Measurements from ENCODE around the gene SLC27A2.

The SLC27A2 gene

GRCh38 chr15:50232791-50233190 lies 50.8 kb downstream of the SLC27A2 start:
- H2BK5ac ChIP-seq (ENCODE audit: low read length) = no peak overlapping the region
- no peak overlapping the region for H3K27ac ChIP-seq (replicated peaks; ENCODE audit: low read length)
- H3K18ac ChIP-seq (ENCODE audit: low read length) = no peak overlapping the region
- no peak for DNase-seq (ENCODE audit: low spot score)
- no peak overlapping the region for H4K91ac ChIP-seq (ENCODE audit: low read depth, low read length, poor library complexity)
- no peaks in the 10 kb centered on the region for H3K79me1 ChIP-seq (ENCODE audit: low read depth, low read length)
- no peak overlapping the region for H3K14ac ChIP-seq (ENCODE audit: low read length)
- H3K4ac ChIP-seq (ENCODE audit: low read length) = no peak overlapping the region
- no peaks in the 10 kb centered on the region for H3K36me3 ChIP-seq (replicated peaks in 1 of 2; ENCODE audit: control insufficient read depth in 2 of 2, insufficient read depth in 2 of 2, low read length in 2 of 2)
- H3K9ac ChIP-seq (ENCODE audit: low read depth, low read length, poor library complexity) = no peak overlapping the region
- H2AFZ ChIP-seq (ENCODE audit: low read length) = no peak overlapping the region
- H2AK5ac ChIP-seq (ENCODE audit: low read depth, low read length) = no peak overlapping the region
- no peak overlapping the region for H2BK12ac ChIP-seq (ENCODE audit: low read length)
- H3K4me1 ChIP-seq (ENCODE audit: control insufficient read depth in 2 of 2, insufficient read depth in 1 of 2, low read depth in 1 of 2, low read length in 2 of 2) = no peaks in the 10 kb centered on the region
- no peak overlapping the region for H2BK15ac ChIP-seq (ENCODE audit: low read length)
- no peak overlapping the region for H3K23ac ChIP-seq (ENCODE audit: low read depth, low read length, poor library complexity)
- H3K4me2 ChIP-seq (ENCODE audit: insufficient read depth, low read length, poor library complexity, severe bottlenecking) = no peak overlapping the region
- no CpG with 5 or more reads among the region's 2 CpGs for WGBS, 2 donors (ENCODE audit: extremely low coverage in 2 of 2, insufficient read length in 2 of 2, insufficient replicate concordance in 1 of 2)
- H2BK120ac ChIP-seq (ENCODE audit: low read depth, low read length) = no peak overlapping the region
- no peaks in the 10 kb centered on the region for H3K27me3 ChIP-seq (ENCODE audit: control insufficient read depth in 3 of 3, insufficient read depth in 3 of 3, low read depth in 1 of 3, low read length in 3 of 3)
- H3K9me3 ChIP-seq (replicated peaks in 1 of 2; ENCODE audit: control insufficient read depth in 2 of 2, insufficient read depth in 1 of 2, low read depth in 1 of 2, low read length in 2 of 2) = no peaks in the 10 kb centered on the region
- no peak overlapping the region for H4K8ac ChIP-seq (ENCODE audit: low read depth, low read length)
- no peak overlapping the region for H3K4me3 ChIP-seq (ENCODE audit: low read length in 2 of 2)

- no peak overlapping the region for H3K4ac ChIP-seq (ENCODE audit: low read length)
- no peak overlapping the region for H4K91ac ChIP-seq (ENCODE audit: low read depth, low read length, poor library complexity)
- H3K27ac ChIP-seq (replicated peaks; ENCODE audit: low read length) = no peak overlapping the region
- no peak overlapping the region for H2BK15ac ChIP-seq (ENCODE audit: low read length)
- H2BK5ac ChIP-seq (ENCODE audit: low read length) = no peak overlapping the region
- DNase-seq (ENCODE audit: low spot score) = no peak
- H4K8ac ChIP-seq (ENCODE audit: low read depth, low read length) = no peak overlapping the region
- no peaks in the 10 kb centered on the region for H3K79me1 ChIP-seq (ENCODE audit: low read depth, low read length)
- H3K9ac ChIP-seq (ENCODE audit: low read depth, low read length, poor library complexity) = no peak overlapping the region
- no peak overlapping the region for H3K14ac ChIP-seq (ENCODE audit: low read length)
- H3K18ac ChIP-seq (ENCODE audit: low read length) = no peak overlapping the region
- H2AK5ac ChIP-seq (ENCODE audit: low read depth, low read length) = no peak overlapping the region
- no peaks in the 10 kb centered on the region for H3K4me1 ChIP-seq (ENCODE audit: control insufficient read depth in 2 of 2, insufficient read depth in 1 of 2, low read depth in 1 of 2, low read length in 2 of 2)
- H3K4me2 ChIP-seq (ENCODE audit: insufficient read depth, low read length, poor library complexity, severe bottlenecking) = no peak overlapping the region
- H3K4me3 ChIP-seq (ENCODE audit: low read length in 2 of 2) = no peak overlapping the region
- no peak overlapping the region for H2BK120ac ChIP-seq (ENCODE audit: low read depth, low read length)
- H2AFZ ChIP-seq (ENCODE audit: low read length) = no peak overlapping the region
- H2BK12ac ChIP-seq (ENCODE audit: low read length) = no peak overlapping the region
- no peaks in the 10 kb centered on the region for H3K9me3 ChIP-seq (replicated peaks in 1 of 2; ENCODE audit: control insufficient read depth in 2 of 2, insufficient read depth in 1 of 2, low read depth in 1 of 2, low read length in 2 of 2)
- H3K23ac ChIP-seq (ENCODE audit: low read depth, low read length, poor library complexity) = no peak overlapping the region
- no peaks in the 10 kb centered on the region for H3K27me3 ChIP-seq (ENCODE audit: control insufficient read depth in 3 of 3, insufficient read depth in 3 of 3, low read depth in 1 of 3, low read length in 3 of 3)
- no peaks in the 10 kb centered on the region for H3K36me3 ChIP-seq (replicated peaks in 1 of 2; ENCODE audit: control insufficient read depth in 2 of 2, insufficient read depth in 2 of 2, low read length in 2 of 2)
Observed at GRCh38 chr15:50233192-50233736, 51.3 kb downstream of the SLC27A2 start.

GRCh38 chr15:50234764-50235163 lies 52.8 kb downstream of the SLC27A2 start:
- H3K27me3 ChIP-seq (ENCODE audit: control insufficient read depth in 3 of 3, insufficient read depth in 3 of 3, low read depth in 1 of 3, low read length in 3 of 3) = no peaks in the 10 kb centered on the region
- H2BK15ac ChIP-seq (ENCODE audit: low read length) = no peak overlapping the region
- no peak overlapping the region for H3K18ac ChIP-seq (ENCODE audit: low read length)
- no peak overlapping the region for H3K9ac ChIP-seq (ENCODE audit: low read depth, low read length, poor library complexity)
- H3K23ac ChIP-seq (ENCODE audit: low read depth, low read length, poor library complexity) = no peak overlapping the region
- no peak overlapping the region for H2BK120ac ChIP-seq (ENCODE audit: low read depth, low read length)
- H2AFZ ChIP-seq (ENCODE audit: low read length) = no peak overlapping the region
- no peak overlapping the region for H3K4me2 ChIP-seq (ENCODE audit: insufficient read depth, low read length, poor library complexity, severe bottlenecking)
- DNase-seq (ENCODE audit: low spot score) = no peak
- H3K4ac ChIP-seq (ENCODE audit: low read length) = no peak overlapping the region
- H3K36me3 ChIP-seq (replicated peaks in 1 of 2; ENCODE audit: control insufficient read depth in 2 of 2, insufficient read depth in 2 of 2, low read length in 2 of 2) = no peaks in the 10 kb centered on the region
- no peak overlapping the region for H2BK5ac ChIP-seq (ENCODE audit: low read length)
- H3K14ac ChIP-seq (ENCODE audit: low read length) = no peak overlapping the region
- no CpG with 5 or more reads among the region's 2 CpGs for WGBS, 2 donors (ENCODE audit: extremely low coverage in 2 of 2, insufficient read length in 2 of 2, insufficient replicate concordance in 1 of 2)
- no peaks in the 10 kb centered on the region for H3K4me1 ChIP-seq (ENCODE audit: control insufficient read depth in 2 of 2, insufficient read depth in 1 of 2, low read depth in 1 of 2, low read length in 2 of 2)
- H2BK12ac ChIP-seq (ENCODE audit: low read length) = no peak overlapping the region
- no peak overlapping the region for H3K27ac ChIP-seq (replicated peaks; ENCODE audit: low read length)
- no peaks in the 10 kb centered on the region for H3K9me3 ChIP-seq (replicated peaks in 1 of 2; ENCODE audit: control insufficient read depth in 2 of 2, insufficient read depth in 1 of 2, low read depth in 1 of 2, low read length in 2 of 2)
- no peak overlapping the region for H3K4me3 ChIP-seq (ENCODE audit: low read length in 2 of 2)
- no peak overlapping the region for H4K8ac ChIP-seq (ENCODE audit: low read depth, low read length)
- no peak overlapping the region for H2AK5ac ChIP-seq (ENCODE audit: low read depth, low read length)
- no peak overlapping the region for H4K91ac ChIP-seq (ENCODE audit: low read depth, low read length, poor library complexity)
- no peaks in the 10 kb centered on the region for H3K79me1 ChIP-seq (ENCODE audit: low read depth, low read length)

- Histone ChIP-seq H3K9me3 (replicated peaks in 1 of 2; ENCODE audit: control insufficient read depth in 2 of 2, insufficient read depth in 1 of 2, low read depth in 1 of 2, low read length in 2 of 2) (no peaks in the 10 kb centered on the region), H2BK15ac (ENCODE audit: low read length) (no peak overlapping the region), H2AK5ac (ENCODE audit: low read depth, low read length) (no peak overlapping the region), H3K4me1 (ENCODE audit: control insufficient read depth in 2 of 2, insufficient read depth in 1 of 2, low read depth in 1 of 2, low read length in 2 of 2) (no peaks in the 10 kb centered on the region), H3K79me1 (ENCODE audit: low read depth, low read length) (no peaks in the 10 kb centered on the region), H3K27me3 (ENCODE audit: control insufficient read depth in 3 of 3, insufficient read depth in 3 of 3, low read depth in 1 of 3, low read length in 3 of 3) (no peaks in the 10 kb centered on the region), H3K18ac (ENCODE audit: low read length) (no peak overlapping the region), H3K36me3 (replicated peaks in 1 of 2; ENCODE audit: control insufficient read depth in 2 of 2, insufficient read depth in 2 of 2, low read length in 2 of 2) (no peaks in the 10 kb centered on the region), H2AFZ (ENCODE audit: low read length) (no peak overlapping the region), H2BK5ac (ENCODE audit: low read length) (no peak overlapping the region), H4K8ac (ENCODE audit: low read depth, low read length) (no peak overlapping the region), H3K9ac (ENCODE audit: low read depth, low read length, poor library complexity) (no peak overlapping the region), H2BK120ac (ENCODE audit: low read depth, low read length) (no peak overlapping the region), H3K4me3 (ENCODE audit: low read length in 2 of 2) (no peak overlapping the region), H4K91ac (ENCODE audit: low read depth, low read length, poor library complexity) (no peak overlapping the region), H3K4ac (ENCODE audit: low read length) (no peak overlapping the region), H3K14ac (ENCODE audit: low read length) (no peak overlapping the region), H3K4me2 (ENCODE audit: insufficient read depth, low read length, poor library complexity, severe bottlenecking) (no peak overlapping the region), H3K27ac (replicated peaks; ENCODE audit: low read length) (no peak overlapping the region), H3K23ac (ENCODE audit: low read depth, low read length, poor library complexity) (no peak overlapping the region), H2BK12ac (ENCODE audit: low read length) (no peak overlapping the region)
- no peak for DNase-seq (ENCODE audit: low spot score)
- no CpG with 5 or more reads among the region's 1 CpG for WGBS, 2 donors (ENCODE audit: extremely low coverage in 2 of 2, insufficient read length in 2 of 2, insufficient replicate concordance in 1 of 2)
Observed at GRCh38 chr15:50235794-50236193, 53.8 kb downstream of the SLC27A2 start.

All from neuronal stem cell (in vitro differentiated cells).